DOHH2 (cell line): Measurements from ENCODE around the gene SLC30A9.

Experiments
- H3F3A ChIP-seq: fragments of 200-600 bp; sonication (generic), shearing (Covaris generic); 2 replicates; pipeline ENCODE4 v1.6.0; 2016; ENCODE audit warnings: antibody characterized with exemption, mild to moderate bottlenecking; ENCODE audit not compliant: control insufficient read depth, insufficient read depth
- H3K27ac ChIP-seq: fragments of 200-600 bp; sonication (generic); 2 replicates; pipeline ENCODE4 v1.5.1; 2014; ENCODE audit warnings: low read depth, mild to moderate bottlenecking, low read length, moderate library complexity
- H3K27me3 ChIP-seq: fragments of 200-600 bp; sonication (generic); 2 replicates; pipeline ENCODE4 v1.6.1; 2014; ENCODE audit warnings: mild to moderate bottlenecking, low read length, mixed read lengths; ENCODE audit not compliant: control insufficient read depth
- H3K36me3 ChIP-seq: fragments of 200-600 bp; sonication (generic); 2 replicates; pipeline ENCODE4 v1.6.1; 2014; ENCODE audit warnings: mild to moderate bottlenecking, low read length, moderate library complexity, mixed read lengths; ENCODE audit not compliant: control insufficient read depth
- H3K4me1 ChIP-seq: fragments of 200-600 bp; sonication (generic); 2 replicates; pipeline ENCODE4 v1.6.1; 2014; ENCODE audit warnings: mild to moderate bottlenecking, low read length, mixed read lengths; ENCODE audit not compliant: control insufficient read depth
- H3K4me2 ChIP-seq: fragments of 200-600 bp; sonication (generic); 2 replicates; pipeline ENCODE4 v1.6.0; 2014; ENCODE audit warnings: mild to moderate bottlenecking, low read length, moderate library complexity
- H3K4me3 ChIP-seq: fragments of 200-600 bp; sonication (generic); 2 replicates; pipeline ENCODE4 v1.5.1; 2014; ENCODE audit warnings: mild to moderate bottlenecking, low read length, mixed read lengths
- H3K79me2 ChIP-seq: fragments of 200-600 bp; sonication (generic); 2 replicates; pipeline ENCODE4 v1.6.1; 2014; ENCODE audit warnings: mild to moderate bottlenecking, low read length, mixed read lengths; ENCODE audit not compliant: control insufficient read depth
- H3K9me2 ChIP-seq: fragments of 200-600 bp; sonication (generic); replicated peaks from 2 replicates; pipeline ENCODE4 v1.6.1; 2014; ENCODE audit warnings: mild to moderate bottlenecking, low read length, mixed read lengths; ENCODE audit not compliant: control insufficient read depth
- H3K9me3 ChIP-seq: fragments of 200-600 bp; sonication (generic); 2 replicates; pipeline ENCODE4 v1.6.1; 2014; ENCODE audit warnings: antibody characterized with exemption, low read length, mixed read lengths; ENCODE audit not compliant: control insufficient read depth, insufficient read depth
- H4K20me1 ChIP-seq: fragments of 200-600 bp; sonication (generic); 2 replicates; pipeline ENCODE4 v1.6.0; 2014; ENCODE audit warnings: low read depth, mild to moderate bottlenecking, antibody characterized with exemption, low read length, moderate library complexity; ENCODE audit not compliant: control insufficient read depth, insufficient read depth
- CTCF ChIP-seq: fragments of 200-600 bp; sonication (generic); IDR thresholded peaks from one replicate; pipeline ENCODE4 v1.5.1; 2014; ENCODE audit warnings: antibody characterized with exemption, mild to moderate bottlenecking, low read depth, low read length; ENCODE audit not compliant: poor library complexity, severe bottlenecking
- EZH2phosphoT487 ChIP-seq: fragments of 200-600 bp; sonication (generic); IDR thresholded peaks from 2 replicates; pipeline ENCODE4 v1.6.1; 2017; ENCODE audit warnings: borderline replicate concordance, mild to moderate bottlenecking, antibody characterized with exemption, low read length, moderate library complexity, mixed read lengths

The SLC30A9 gene

GRCh38 chr4:41990365-41991111, at the start of gene SLC30A9:
TSS of gene SLC30A9 (plus strand) at chr4:41990530. CDS start at chr4:41990652, 122 bp downstream.
- Histone ChIP-seq H3K4me1 (peaks cover 28% of the 10 kb centered on the region), H3K27ac (no peak within 1 kb of the TSS), H3K36me3 (peaks cover 5% of the 10 kb centered on the region; the same call in 1 of the 2 replicates), H3F3A (0 out of 2 replicates have a peak, but pooled peaks cover 3% of the 10 kb centered on the region), H3K27me3 (no peaks in the 10 kb centered on the region), H4K20me1 (no peaks in the 10 kb centered on the region), H3K4me3 (peak within 1 kb of the TSS; percentile 96), H3K9me3 (no peaks in the 10 kb centered on the region), H3K4me2 (peak within 1 kb of the TSS; percentile 92), H3K79me2 (peaks cover 43% of the 10 kb centered on the region), H3K9me2 (no peaks in the 10 kb centered on the region)
- peak; percentile 26 for TF ChIP-seq CTCF
- TF ChIP-seq EZH2phosphoT487, result no peak

- peaks cover 24% of the 10 kb centered on the region for H3K4me1 ChIP-seq
- TF ChIP-seq CTCF (no peak), EZH2phosphoT487 (no peak)
- peaks cover 85% of the 10 kb centered on the region for H3K36me3 ChIP-seq
- H3K27me3 ChIP-seq, result no peaks in the 10 kb centered on the region
- H3F3A ChIP-seq, result peaks cover 4% of the 10 kb centered on the region; the same call in 1 of the 2 replicates
- H3K9me2 ChIP-seq, result no peaks in the 10 kb centered on the region
- no peaks in the 10 kb centered on the region for H3K9me3 ChIP-seq
- H3K4me3 ChIP-seq, result no peak overlapping the region
- H4K20me1 ChIP-seq, result peaks cover 9% of the 10 kb centered on the region
- no peak overlapping the region for H3K27ac ChIP-seq
- H3K79me2 ChIP-seq, result peaks cover 70% of the 10 kb centered on the region
- no peak overlapping the region for H3K4me2 ChIP-seq
Observed at GRCh38 chr4:41940834-41941233, 49.5 kb upstream of the SLC30A9 start.

- Histone ChIP-seq H3K9me3 (no peaks in the 10 kb centered on the region), H3F3A (peaks cover 4% of the 10 kb centered on the region; the same call in 1 of the 2 replicates), H4K20me1 (peaks cover 4% of the 10 kb centered on the region; the same call in 1 of the 2 replicates), H3K79me2 (peaks cover 44% of the 10 kb centered on the region), H3K27ac (no peak overlapping the region), H3K4me1 (no peaks in the 10 kb centered on the region), H3K4me2 (no peak overlapping the region), H3K27me3 (no peaks in the 10 kb centered on the region), H3K36me3 (peaks cover 85% of the 10 kb centered on the region), H3K9me2 (no peaks in the 10 kb centered on the region), H3K4me3 (no peak overlapping the region)
- TF ChIP-seq CTCF (no peak), EZH2phosphoT487 (no peak)
Observed at GRCh38 chr4:41943506-41943905, 46.8 kb upstream of the SLC30A9 start.
